Measurements from ENCODE around the gene GSG1. TPM values are rescaled to one million over a fixed set of nuclear protein-coding genes. Genes with fewer than 3 reads are reported as not detected.
A peak's percentile ranks its signal among the peaks of the same experiment; 100 is the strongest.

GSG1 gene
- total RNA-seq (not detected), total RNA-seq (0 to 0.12 (median 0) reads per million in 29 experiments)
- total RNA-seq (2013) = not detected

- Histone ChIP-seq H3K36me3 (ENCODE audit: control insufficient read depth in 2 of 2, extremely low read depth in 1 of 2, insufficient read depth in 1 of 2, low read length in 1 of 2) (no peaks in the 10 kb centered on the region), H3K4me3 (ENCODE audit: control insufficient read depth in 1 of 2, extremely low read depth in 1 of 2, low read length in 1 of 2) (no peak within 1 kb of the TSS), H3K9me3 (no peaks in the 10 kb centered on the region), H3K27ac (ENCODE audit: low read length) (peak within 1 kb of the TSS; percentile 92), H3K27me3 (replicated peaks in 1 of 2; ENCODE audit: control insufficient read depth in 2 of 2, extremely low read depth in 1 of 2, insufficient read depth in 2 of 2, low read length in 1 of 2) (no peaks in the 10 kb centered on the region), H3K4me1 (ENCODE audit: control insufficient read depth in 1 of 2, extremely low read depth in 1 of 2, insufficient read depth in 2 of 2, low read length in 2 of 2) (peaks cover 18 to 28% of the 10 kb centered on the region in 2 experiments)
- Mint-ChIP-seq H3K27me3 (no peaks in the 10 kb centered on the region), H3K4me1 (peaks cover 34 to 42% (median 42%) of the 10 kb centered on the region in 3 donors), H3K4me3 (peak within 1 kb of the TSS in 2 of 3 donors; percentile 80 to 81), H3K36me3 (no peaks in the 10 kb centered on the region), H3K27ac (peak within 1 kb of the TSS; percentile 90 to 91), H3K9me3 (peaks cover 0 to 5% (median 0%) of the 10 kb centered on the region in 3 donors)
- ChIA-PET CTCF (interaction anchor here (1.1 to 6.0 kb wide), 4 partner anchors 109 to 152 kb away, joined by 3 to 52 read pairs (median 5); no protein-coding TSS in a partner anchor), POLR2A (interaction anchor here (0.7 to 1.1 kb wide), 4 partner anchors 32 to 152 kb away, joined by 3 to 6 read pairs (median 4); no protein-coding TSS in a partner anchor)
- DNase-seq (peak in 1 of 35 experiments; percentile 9), ATAC-seq (replicated peaks in 1 of 4) (no peak)
- WGBS (ENCODE audit: insufficient coverage) = 75% methylated on average over 4 of the region's 8 CpGs
These were observed at the start of gene GSG1 for GRCh38 chr12:13103391-13104033. GSG1 (minus strand) TSS chr12:13103667; CDS start chr12:13103512, 155 bp downstream.

GRCh38 chr12:13153180-13153579 lies 49.7 kb upstream of the GSG1 start:
- Mint-ChIP-seq H3K27ac (no peak overlapping the region), H3K36me3 (no peaks in the 10 kb centered on the region), H3K9me3 (no peaks in the 10 kb centered on the region), H3K4me1 (no peaks in the 10 kb centered on the region), H3K27me3 (peaks cover 0 to 4% of the 10 kb centered on the region in 2 donors), H3K4me3 (no peak overlapping the region)
- no peak for ATAC-seq (replicated peaks in 1 of 4)
- CTCF ChIA-PET = interaction anchor here in 1 of 2 donors (1.3 kb wide), 1 partner anchor 59 kb away, joined by 3 read pairs; no protein-coding TSS in a partner anchor
- no peaks in the 10 kb centered on the region for H3K4me1 ChIP-seq (ENCODE audit: control insufficient read depth in 1 of 2, extremely low read depth in 1 of 2, insufficient read depth in 2 of 2, low read length in 2 of 2)
- POLR2A ChIA-PET = no interaction called here
- 83% methylated on average over 5 of the region's 7 CpGs for WGBS (ENCODE audit: insufficient coverage)
- H3K27ac ChIP-seq (ENCODE audit: low read length) = no peak overlapping the region
- H3K27me3 ChIP-seq (replicated peaks in 1 of 2; ENCODE audit: control insufficient read depth in 2 of 2, extremely low read depth in 1 of 2, insufficient read depth in 2 of 2, low read length in 1 of 2) = no peaks in the 10 kb centered on the region
- no peaks in the 10 kb centered on the region for H3K36me3 ChIP-seq (ENCODE audit: control insufficient read depth in 2 of 2, extremely low read depth in 1 of 2, insufficient read depth in 1 of 2, low read length in 1 of 2)
- no peaks in the 10 kb centered on the region for H3K9me3 ChIP-seq
- H3K4me3 ChIP-seq (ENCODE audit: control insufficient read depth in 1 of 2, extremely low read depth in 1 of 2, low read length in 1 of 2) = no peak overlapping the region
- no peak for DNase-seq

GRCh38 chr12:13152756-13153155 lies 49.3 kb upstream of the GSG1 start:
- ChIA-PET CTCF (interaction anchor here in 1 of 2 donors (1.3 kb wide), 1 partner anchor 59 kb away, joined by 3 read pairs; no protein-coding TSS in a partner anchor), POLR2A (no interaction called here)
- no peaks in the 10 kb centered on the region for H3K27me3 ChIP-seq (replicated peaks in 1 of 2; ENCODE audit: control insufficient read depth in 2 of 2, extremely low read depth in 1 of 2, insufficient read depth in 2 of 2, low read length in 1 of 2)
- Mint-ChIP-seq H3K4me1 (no peaks in the 10 kb centered on the region), H3K27me3 (peaks cover 0 to 3% of the 10 kb centered on the region in 2 donors), H3K9me3 (no peaks in the 10 kb centered on the region), H3K27ac (no peak overlapping the region), H3K36me3 (no peaks in the 10 kb centered on the region), H3K4me3 (no peak overlapping the region)
- DNase-seq (no peak), ATAC-seq (replicated peaks in 1 of 4) (no peak)
- WGBS (ENCODE audit: insufficient coverage) = no CpG with 5 or more reads among the region's 6 CpGs
- H3K4me1 ChIP-seq (ENCODE audit: control insufficient read depth in 1 of 2, extremely low read depth in 1 of 2, insufficient read depth in 2 of 2, low read length in 2 of 2) = no peaks in the 10 kb centered on the region
- no peak overlapping the region for H3K4me3 ChIP-seq (ENCODE audit: control insufficient read depth in 1 of 2, extremely low read depth in 1 of 2, low read length in 1 of 2)
- H3K27ac ChIP-seq (ENCODE audit: low read length) = no peak overlapping the region
- no peaks in the 10 kb centered on the region for H3K9me3 ChIP-seq
- no peaks in the 10 kb centered on the region for H3K36me3 ChIP-seq (ENCODE audit: control insufficient read depth in 2 of 2, extremely low read depth in 1 of 2, insufficient read depth in 1 of 2, low read length in 1 of 2)

GRCh38 chr12:13152281-13152680 lies 48.8 kb upstream of the GSG1 start:
- no peaks in the 10 kb centered on the region for H3K9me3 ChIP-seq
- no peaks in the 10 kb centered on the region for H3K4me1 ChIP-seq (ENCODE audit: control insufficient read depth in 1 of 2, extremely low read depth in 1 of 2, insufficient read depth in 2 of 2, low read length in 2 of 2)
- no peak overlapping the region for H3K27ac ChIP-seq (ENCODE audit: low read length)
- H3K4me3 ChIP-seq (ENCODE audit: control insufficient read depth in 1 of 2, extremely low read depth in 1 of 2, low read length in 1 of 2) = no peak overlapping the region
- Mint-ChIP-seq H3K4me1 (no peaks in the 10 kb centered on the region), H3K4me3 (no peak overlapping the region), H3K27me3 (no peaks in the 10 kb centered on the region), H3K9me3 (no peaks in the 10 kb centered on the region), H3K27ac (no peak overlapping the region), H3K36me3 (no peaks in the 10 kb centered on the region)
- no peaks in the 10 kb centered on the region for H3K36me3 ChIP-seq (ENCODE audit: control insufficient read depth in 2 of 2, extremely low read depth in 1 of 2, insufficient read depth in 1 of 2, low read length in 1 of 2)
- ChIA-PET CTCF (interaction anchor here in 1 of 2 donors (1.3 kb wide), 1 partner anchor 60 kb away, joined by 3 read pairs; no protein-coding TSS in a partner anchor), POLR2A (no interaction called here)
- DNase-seq (no peak), ATAC-seq (replicated peaks in 1 of 4) (no peak)
- H3K27me3 ChIP-seq (replicated peaks in 1 of 2; ENCODE audit: control insufficient read depth in 2 of 2, extremely low read depth in 1 of 2, insufficient read depth in 2 of 2, low read length in 1 of 2) = no peaks in the 10 kb centered on the region
- 100% methylated on average over 1 of the region's 1 CpG for WGBS (ENCODE audit: insufficient coverage)

- Mint-ChIP-seq H3K9me3 (no peaks in the 10 kb centered on the region), H3K36me3 (no peaks in the 10 kb centered on the region), H3K4me3 (no peak overlapping the region), H3K4me1 (peaks cover 10 to 11% (median 11%) of the 10 kb centered on the region in 3 donors), H3K27me3 (no peaks in the 10 kb centered on the region), H3K27ac (no peak overlapping the region)
- Histone ChIP-seq H3K27ac (ENCODE audit: low read length) (no peak overlapping the region), H3K9me3 (no peaks in the 10 kb centered on the region), H3K36me3 (ENCODE audit: control insufficient read depth in 2 of 2, extremely low read depth in 1 of 2, insufficient read depth in 1 of 2, low read length in 1 of 2) (no peaks in the 10 kb centered on the region), H3K4me3 (ENCODE audit: control insufficient read depth in 1 of 2, extremely low read depth in 1 of 2, low read length in 1 of 2) (no peak overlapping the region), H3K4me1 (ENCODE audit: control insufficient read depth in 1 of 2, extremely low read depth in 1 of 2, insufficient read depth in 2 of 2, low read length in 2 of 2) (peaks cover 9 to 10% of the 10 kb centered on the region in 2 experiments), H3K27me3 (replicated peaks in 1 of 2; ENCODE audit: control insufficient read depth in 2 of 2, extremely low read depth in 1 of 2, insufficient read depth in 2 of 2, low read length in 1 of 2) (no peaks in the 10 kb centered on the region)
- ChIA-PET POLR2A (interaction anchor here in 1 of 2 donors (0.6 kb wide), 1 partner anchor 1316 kb away, joined by 4 read pairs; no protein-coding TSS in a partner anchor), CTCF (interaction anchor here (0.5 to 0.8 kb wide), 2 partner anchors 55 to 720 kb away, joined by 3 to 8 read pairs; no protein-coding TSS in a partner anchor)
- no peak for DNase-seq
- ATAC-seq (replicated peaks in 1 of 4) = no peak
- WGBS (ENCODE audit: insufficient coverage) = 82% methylated on average over 4 of the region's 4 CpGs
These were observed 45.9 kb upstream of the GSG1 start for GRCh38 chr12:13149411-13149810.

- no peaks in the 10 kb centered on the region for H3K27me3 Mint-ChIP-seq
- no peaks in the 10 kb centered on the region for H3K36me3 ChIP-seq (ENCODE audit: control insufficient read depth in 2 of 2, extremely low read depth in 1 of 2, insufficient read depth in 1 of 2, low read length in 1 of 2)
- no peaks in the 10 kb centered on the region for H3K9me3 Mint-ChIP-seq
- H3K9me3 ChIP-seq = no peaks in the 10 kb centered on the region
- WGBS (ENCODE audit: insufficient coverage) = 100% methylated on average over 1 of the region's 3 CpGs
- peaks cover 18 to 20% (median 20%) of the 10 kb centered on the region in 3 donors for H3K4me1 Mint-ChIP-seq
- ChIA-PET POLR2A (no interaction called here), CTCF (interaction anchor here in 1 of 2 donors (0.8 kb wide), 1 partner anchor 56 kb away, joined by 3 read pairs; no protein-coding TSS in a partner anchor)
- H3K4me3 Mint-ChIP-seq = no peak overlapping the region
- no peaks in the 10 kb centered on the region for H3K36me3 Mint-ChIP-seq
- no peaks in the 10 kb centered on the region for H3K27me3 ChIP-seq (replicated peaks in 1 of 2; ENCODE audit: control insufficient read depth in 2 of 2, extremely low read depth in 1 of 2, insufficient read depth in 2 of 2, low read length in 1 of 2)
- H3K27ac ChIP-seq (ENCODE audit: low read length) = no peak overlapping the region
- DNase-seq (no peak), ATAC-seq (replicated peaks in 1 of 4) (no peak)
- peaks cover 15 to 17% of the 10 kb centered on the region in 2 experiments for H3K4me1 ChIP-seq (ENCODE audit: control insufficient read depth in 1 of 2, extremely low read depth in 1 of 2, insufficient read depth in 2 of 2, low read length in 2 of 2)
- H3K27ac Mint-ChIP-seq = no peak overlapping the region
- H3K4me3 ChIP-seq (ENCODE audit: control insufficient read depth in 1 of 2, extremely low read depth in 1 of 2, low read length in 1 of 2) = no peak overlapping the region
These were observed 45.0 kb upstream of the GSG1 start for GRCh38 chr12:13148485-13148847.
